ENCODE results near the gene NTSR1.

DNA sequence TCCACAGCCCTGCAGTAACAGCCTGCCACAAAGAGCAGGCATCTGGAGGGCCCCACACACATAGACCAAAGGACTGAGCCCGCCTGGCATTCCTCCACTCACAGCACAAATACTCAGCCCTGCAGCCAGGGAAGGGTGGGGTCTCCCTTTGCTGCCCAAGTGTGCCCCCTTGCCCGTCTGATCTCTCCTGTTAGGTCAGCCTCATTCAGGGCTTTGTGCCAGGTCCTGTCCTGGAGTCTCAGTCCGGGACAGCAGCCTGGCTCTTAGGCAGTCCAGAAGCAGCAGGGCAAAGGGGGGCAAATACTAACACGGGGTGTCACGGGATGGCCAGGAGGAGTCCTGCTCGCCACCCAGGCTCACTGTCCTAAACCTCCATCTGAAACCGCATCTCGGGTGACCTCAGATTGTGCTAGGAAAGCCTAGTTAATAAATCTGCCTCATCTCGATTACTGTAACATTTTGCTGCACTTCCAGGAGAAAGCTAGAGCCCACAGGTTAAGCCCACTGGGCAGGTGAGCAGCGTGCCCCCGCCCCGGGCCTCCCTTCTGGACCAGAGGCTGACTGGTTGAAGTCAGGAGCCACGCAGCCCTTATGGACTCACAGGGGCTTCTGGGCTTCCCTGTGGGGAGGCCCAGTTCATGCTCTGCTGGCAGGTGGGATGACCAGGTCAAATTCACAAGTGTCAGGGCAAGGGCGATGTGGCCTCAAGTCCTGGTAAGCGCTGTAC is 92.8 kb downstream of the NTSR1 start:
- TF ChIP-seq POLR2A (IDR thresholded peaks at IDR 0.05) = no peak
- TF ChIP-seq, protein P1, sequence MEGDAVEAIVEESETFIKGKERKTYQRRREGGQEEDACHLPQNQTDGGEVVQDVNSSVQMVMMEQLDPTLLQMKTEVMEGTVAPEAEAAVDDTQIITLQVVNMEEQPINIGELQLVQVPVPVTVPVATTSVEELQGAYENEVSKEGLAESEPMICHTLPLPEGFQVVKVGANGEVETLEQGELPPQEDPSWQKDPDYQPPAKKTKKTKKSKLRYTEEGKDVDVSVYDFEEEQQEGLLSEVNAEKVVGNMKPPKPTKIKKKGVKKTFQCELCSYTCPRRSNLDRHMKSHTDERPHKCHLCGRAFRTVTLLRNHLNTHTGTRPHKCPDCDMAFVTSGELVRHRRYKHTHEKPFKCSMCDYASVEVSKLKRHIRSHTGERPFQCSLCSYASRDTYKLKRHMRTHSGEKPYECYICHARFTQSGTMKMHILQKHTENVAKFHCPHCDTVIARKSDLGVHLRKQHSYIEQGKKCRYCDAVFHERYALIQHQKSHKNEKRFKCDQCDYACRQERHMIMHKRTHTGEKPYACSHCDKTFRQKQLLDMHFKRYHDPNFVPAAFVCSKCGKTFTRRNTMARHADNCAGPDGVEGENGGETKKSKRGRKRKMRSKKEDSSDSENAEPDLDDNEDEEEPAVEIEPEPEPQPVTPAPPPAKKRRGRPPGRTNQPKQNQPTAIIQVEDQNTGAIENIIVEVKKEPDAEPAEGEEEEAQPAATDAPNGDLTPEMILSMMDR (IDR thresholded peaks at IDR 0.05) = no peak

Measured in Peyer's patch (tissue), 4 donors.